Fibroblast of the aortic adventitia (primary cell): ENCODE measurements around the gene TMX4. TPM values are rescaled to one million over a fixed set of nuclear protein-coding genes. Genes with fewer than 3 reads are reported as not detected.

ENCODE experiments used
- DNase-seq: peaks from one replicate; pipeline ENCODE4 v3.0.0-alpha.2; 2010; ENCODE audit warnings: low read depth
- H3K4me3 ChIP-seq: 2 replicates; pipeline ENCODE4 v1.5.1; 2011; ENCODE audit warnings: low read depth, mild to moderate bottlenecking, control low read depth, low read length, moderate library complexity
- total RNA-seq: library from RNA; depleted of rRNA; stranded (reverse); fragments of >200 nt; gene quantifications from 2 replicates; pipeline ENCODE4 v1.2.3, GENCODE V29; 2012; ENCODE audit warnings: low replicate concordance
- TF ChIP-seq, protein P1 (sequence below): IDR thresholded peaks from 2 replicates; pipeline ENCODE4 v1.5.1; 2011; ENCODE audit warnings: mild to moderate bottlenecking, low read length, control low read depth, inconsistent platforms; ENCODE audit not compliant: insufficient read depth

The TMX4 gene
- total RNA-seq, 1 donor = 54.6 TPM

DNA sequence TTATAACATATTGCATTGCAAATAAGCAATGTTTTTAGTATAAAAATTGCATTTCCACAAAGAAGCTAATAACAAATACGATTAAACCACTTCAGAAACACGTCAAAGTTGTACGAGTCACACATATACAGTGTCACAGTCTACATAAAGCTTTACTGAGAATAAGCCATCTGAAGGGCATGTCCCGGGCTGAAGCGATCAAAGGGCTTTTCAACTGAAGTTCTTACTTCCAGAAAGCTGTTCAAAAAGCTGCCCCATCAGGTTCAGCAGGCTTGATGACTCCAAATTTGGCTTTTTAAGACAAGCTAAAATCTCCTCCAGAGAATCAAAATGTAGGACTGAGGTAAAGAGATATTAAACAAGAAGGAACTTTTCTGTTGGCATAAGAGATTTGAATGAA is 41.9 kb downstream of the TMX4 start:
- DNase-seq = no peak
- TF ChIP-seq, protein P1, sequence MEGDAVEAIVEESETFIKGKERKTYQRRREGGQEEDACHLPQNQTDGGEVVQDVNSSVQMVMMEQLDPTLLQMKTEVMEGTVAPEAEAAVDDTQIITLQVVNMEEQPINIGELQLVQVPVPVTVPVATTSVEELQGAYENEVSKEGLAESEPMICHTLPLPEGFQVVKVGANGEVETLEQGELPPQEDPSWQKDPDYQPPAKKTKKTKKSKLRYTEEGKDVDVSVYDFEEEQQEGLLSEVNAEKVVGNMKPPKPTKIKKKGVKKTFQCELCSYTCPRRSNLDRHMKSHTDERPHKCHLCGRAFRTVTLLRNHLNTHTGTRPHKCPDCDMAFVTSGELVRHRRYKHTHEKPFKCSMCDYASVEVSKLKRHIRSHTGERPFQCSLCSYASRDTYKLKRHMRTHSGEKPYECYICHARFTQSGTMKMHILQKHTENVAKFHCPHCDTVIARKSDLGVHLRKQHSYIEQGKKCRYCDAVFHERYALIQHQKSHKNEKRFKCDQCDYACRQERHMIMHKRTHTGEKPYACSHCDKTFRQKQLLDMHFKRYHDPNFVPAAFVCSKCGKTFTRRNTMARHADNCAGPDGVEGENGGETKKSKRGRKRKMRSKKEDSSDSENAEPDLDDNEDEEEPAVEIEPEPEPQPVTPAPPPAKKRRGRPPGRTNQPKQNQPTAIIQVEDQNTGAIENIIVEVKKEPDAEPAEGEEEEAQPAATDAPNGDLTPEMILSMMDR = no peak
- no peak overlapping the region for H3K4me3 ChIP-seq

DNA sequence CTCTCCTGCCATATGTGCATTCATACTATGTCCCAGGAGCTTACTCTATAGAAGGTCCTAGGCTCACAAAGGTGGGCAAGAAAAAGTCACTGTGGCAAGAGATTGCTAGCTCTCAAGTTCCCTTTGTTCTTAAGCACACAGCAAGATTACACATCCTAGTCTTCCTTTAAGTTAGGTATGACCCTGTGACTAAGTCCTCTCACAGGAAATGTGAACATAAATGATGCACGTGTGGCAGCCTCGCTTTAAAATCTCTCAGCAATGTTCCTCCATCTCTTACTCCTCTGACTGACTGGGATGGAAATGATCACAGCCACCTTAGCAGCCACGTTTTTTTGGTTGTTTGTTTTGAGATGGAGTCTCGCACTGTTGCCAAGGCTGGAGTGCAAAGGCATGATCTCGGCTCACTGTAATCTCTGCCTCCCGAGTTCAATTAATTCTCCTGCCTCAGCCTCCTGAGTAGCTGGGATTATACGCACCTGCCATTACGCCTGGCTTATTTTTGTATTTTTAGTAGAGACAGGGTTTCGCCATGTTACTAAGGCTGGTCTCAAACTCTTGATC is 43.6 kb downstream of the TMX4 start:
- TF ChIP-seq, protein P1 = no peak
- no peak overlapping the region for H3K4me3 ChIP-seq
- DNase-seq = no peak

DNA sequence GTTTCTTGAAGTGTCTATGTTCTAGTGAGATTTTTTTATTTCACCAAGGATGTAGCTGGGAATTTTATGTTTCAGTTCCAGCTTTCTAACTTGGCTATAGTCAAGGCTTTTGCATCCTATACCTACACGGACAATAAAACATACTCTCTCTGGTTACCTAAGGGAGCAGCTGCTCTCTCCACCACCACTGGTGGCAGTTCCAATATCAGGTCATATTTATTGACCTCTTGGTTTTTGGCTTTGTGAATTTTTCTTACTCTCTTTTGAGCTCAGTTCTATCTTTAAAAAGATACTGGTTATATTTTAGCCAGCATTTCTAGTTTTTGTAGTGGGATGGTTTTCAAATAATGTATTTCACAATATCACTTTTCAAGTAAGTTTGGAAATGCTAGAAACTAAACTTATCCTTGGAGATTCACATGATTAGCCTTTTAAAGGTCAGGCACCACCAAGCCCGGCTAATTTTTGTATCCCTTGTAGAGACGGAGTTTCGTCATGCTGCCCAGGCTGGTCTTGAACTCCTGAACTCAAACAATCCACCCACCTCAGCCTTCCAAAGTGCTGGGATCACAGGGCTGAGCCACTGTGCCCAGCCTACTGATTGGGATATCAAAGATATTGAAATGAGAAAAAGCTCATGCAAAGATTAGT is 44.7 kb downstream of the TMX4 start:
- no peak for DNase-seq
- TF ChIP-seq, protein P1 = no peak
- no peak overlapping the region for H3K4me3 ChIP-seq

DNA sequence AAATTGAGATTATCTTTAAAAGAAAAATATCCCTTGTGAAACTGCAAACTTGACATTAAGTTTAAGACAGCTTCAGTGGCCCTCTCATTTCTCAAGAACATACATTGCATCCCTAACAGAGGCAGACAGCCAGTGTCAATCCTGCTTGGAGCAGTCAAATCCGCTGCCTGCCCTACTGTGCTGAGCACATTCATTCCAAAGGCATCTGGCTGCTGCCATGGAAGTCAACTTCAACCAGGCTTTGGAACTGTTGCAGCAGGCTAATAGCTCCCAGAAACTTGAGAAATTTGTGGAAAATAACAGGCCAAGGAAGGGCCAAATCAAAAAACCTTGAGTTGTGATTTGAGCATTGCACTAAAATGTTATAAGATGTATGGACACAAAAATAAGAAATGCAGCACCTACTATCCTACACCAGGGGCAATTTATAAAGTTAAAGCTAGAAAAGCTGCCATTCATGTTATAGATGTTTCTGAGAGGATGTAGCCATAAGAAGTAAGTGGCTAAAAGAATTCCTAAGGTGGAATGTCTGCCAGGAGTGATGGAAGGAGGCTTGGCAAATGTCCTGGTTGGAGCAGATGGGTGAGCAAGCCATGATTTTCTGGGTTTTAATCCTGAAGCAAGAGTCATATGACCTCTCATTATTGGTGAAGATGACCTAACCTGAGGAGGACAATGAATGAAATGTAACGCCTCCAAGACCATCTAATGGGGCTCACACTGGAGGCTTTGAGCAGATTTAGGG is 47.9 kb downstream of the TMX4 start:
- TF ChIP-seq, protein P1 = no peak
- H3K4me3 ChIP-seq = no peak overlapping the region
- DNase-seq = peak; percentile 58

DNA sequence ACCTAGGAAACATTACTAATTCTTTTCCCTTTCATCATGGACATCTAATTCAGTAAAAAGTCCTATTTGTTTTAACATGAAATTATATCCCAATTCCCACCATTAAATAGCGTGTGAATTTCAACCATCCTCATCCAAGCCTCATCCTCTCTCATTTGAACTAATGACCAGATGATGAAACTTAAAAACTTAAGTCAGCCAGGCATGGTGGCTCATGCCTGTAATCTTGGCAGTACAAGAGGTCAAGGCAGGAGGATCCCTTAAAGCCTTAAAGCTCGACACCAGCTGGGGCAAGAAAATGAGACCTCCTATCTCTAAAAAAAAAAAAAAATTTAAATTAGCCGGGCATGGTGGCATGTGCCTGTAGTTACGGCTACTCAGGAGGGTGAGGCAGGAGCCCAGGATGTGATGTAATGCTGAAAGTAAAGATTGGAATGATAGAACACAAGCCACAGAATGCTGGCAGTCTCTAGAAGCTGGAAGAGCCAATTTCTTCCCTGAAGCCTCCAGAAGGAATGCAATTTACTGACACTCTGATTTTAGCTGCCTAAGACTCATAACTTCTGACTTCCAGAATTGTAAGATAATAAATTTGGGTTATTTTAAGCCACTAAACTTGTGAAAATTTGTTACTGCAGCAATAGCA is 52.2 kb downstream of the TMX4 start:
- TF ChIP-seq, protein P1 = no peak
- H3K4me3 ChIP-seq = no peak overlapping the region
- DNase-seq = peak; percentile 90

DNA sequence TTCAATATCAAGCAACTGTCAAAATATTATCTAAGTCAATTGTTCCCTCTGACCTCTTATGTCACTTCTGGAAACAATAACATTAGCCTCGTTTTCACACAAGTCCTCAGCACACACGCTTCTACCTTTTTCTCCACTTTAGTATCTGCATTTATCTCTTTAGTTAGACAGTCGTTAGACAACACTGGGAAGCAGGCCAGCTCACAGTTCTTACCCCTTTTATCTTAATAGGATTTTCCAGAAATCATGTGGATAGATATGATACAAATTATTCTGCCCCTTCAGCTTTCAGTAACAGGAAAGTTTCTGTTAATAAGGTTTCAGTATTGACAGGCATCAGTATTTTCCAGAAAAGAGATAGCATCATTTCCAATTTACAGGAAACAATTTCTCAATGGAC is 53.4 kb downstream of the TMX4 start:
- DNase-seq = peak; percentile 13
- H3K4me3 ChIP-seq = no peak overlapping the region
- TF ChIP-seq, protein P1 = no peak
